NCI-H1092 (cell line): ENCODE data around the gene TNIK.

ENCODE experiments used
- DNase-seq: peaks from one replicate; lab custom pipeline; 2025; lab: John Stamatoyannopoulos, UW

Gene TNIK

GRCh38 chr3:171417137-171417536 lies 43.1 kb downstream of the TNIK start:
- DNase-seq: no peak

- no peak for DNase-seq
These were observed 43.5 kb downstream of the TNIK start for GRCh38 chr3:171416666-171417065.

DNA sequence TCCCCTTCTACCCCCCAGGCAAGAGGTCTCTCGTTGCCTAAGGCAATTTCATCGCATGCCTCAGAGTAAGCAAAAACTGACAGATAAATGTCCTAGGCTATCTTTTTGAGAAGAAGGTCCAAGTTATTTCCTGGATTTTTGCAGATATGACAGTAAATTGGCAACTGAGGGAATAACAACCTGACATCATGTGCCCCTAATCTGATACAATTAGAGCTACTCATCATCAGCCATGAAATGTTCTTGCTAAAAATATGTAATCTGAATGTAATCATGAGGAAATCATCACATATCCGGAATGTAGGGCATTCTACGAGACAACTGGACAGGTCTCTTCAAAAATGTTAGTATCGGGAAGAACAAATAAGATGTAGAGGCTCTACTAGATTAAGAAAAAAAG lies 44.1 kb downstream of the TNIK start:
- DNase-seq: no peak

GRCh38 chr3:171415070-171415469 lies 45.1 kb downstream of the TNIK start:
- DNase-seq: no peak

DNA sequence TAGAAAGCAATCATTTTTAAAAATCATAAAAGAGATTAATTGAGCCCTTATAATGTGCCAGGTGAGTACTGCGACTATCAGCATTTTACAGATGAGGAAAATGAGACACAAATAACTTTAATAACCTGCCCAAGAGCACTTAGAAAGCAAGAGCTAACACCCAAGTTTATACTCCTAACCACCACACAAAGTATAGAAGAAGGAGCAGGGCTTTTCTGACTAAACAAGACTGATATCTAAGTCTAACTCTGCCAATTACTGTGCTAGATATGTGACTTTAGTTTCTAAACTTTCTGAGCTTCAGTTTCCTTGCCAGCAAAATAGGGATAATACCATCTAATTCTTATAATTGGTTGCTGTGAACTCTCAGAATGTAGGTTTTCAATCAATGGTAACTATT lies 47.7 kb downstream of the TNIK start:
- DNase-seq: no peak

DNA sequence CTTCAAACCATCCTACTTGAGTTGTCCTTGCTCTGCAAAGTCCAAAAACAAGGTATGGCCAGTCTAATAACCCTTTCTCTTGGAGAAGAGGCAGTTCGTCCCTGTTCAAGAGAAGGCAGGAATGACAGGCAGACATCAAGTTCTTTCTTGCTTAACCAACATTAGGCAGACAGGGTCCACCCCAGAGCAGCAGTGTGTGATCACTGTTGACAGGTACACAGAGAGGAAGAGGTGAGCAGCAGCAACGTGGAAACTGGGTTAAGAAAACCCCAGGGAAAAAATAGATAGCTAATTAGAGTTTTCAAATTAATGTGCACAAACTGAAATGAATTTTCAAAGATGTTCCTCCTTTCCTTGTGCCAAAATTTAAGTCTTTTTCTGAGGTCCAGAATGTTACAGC lies 48.2 kb downstream of the TNIK start:
- no peak for DNase-seq

DNA sequence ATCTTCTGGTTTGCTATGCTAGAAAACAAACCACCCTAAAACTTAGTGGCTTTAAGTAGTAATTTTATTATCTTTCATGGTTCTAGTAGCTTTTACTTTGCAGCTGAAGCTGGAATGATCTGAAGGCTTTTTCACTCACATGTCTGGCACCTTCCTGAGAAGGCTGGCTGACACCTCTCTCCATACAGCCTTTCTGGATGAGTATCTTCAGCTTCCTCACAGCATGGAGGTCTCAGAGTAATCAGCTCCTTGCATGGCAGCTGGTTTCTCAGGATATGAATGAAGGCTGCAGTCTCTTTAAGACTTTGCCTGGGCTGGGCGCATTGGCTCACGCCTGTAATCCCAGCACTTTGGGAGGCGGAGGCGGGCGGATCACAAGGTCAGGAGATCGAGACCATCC lies 50.0 kb downstream of the TNIK start:
- DNase-seq: no peak

DNA sequence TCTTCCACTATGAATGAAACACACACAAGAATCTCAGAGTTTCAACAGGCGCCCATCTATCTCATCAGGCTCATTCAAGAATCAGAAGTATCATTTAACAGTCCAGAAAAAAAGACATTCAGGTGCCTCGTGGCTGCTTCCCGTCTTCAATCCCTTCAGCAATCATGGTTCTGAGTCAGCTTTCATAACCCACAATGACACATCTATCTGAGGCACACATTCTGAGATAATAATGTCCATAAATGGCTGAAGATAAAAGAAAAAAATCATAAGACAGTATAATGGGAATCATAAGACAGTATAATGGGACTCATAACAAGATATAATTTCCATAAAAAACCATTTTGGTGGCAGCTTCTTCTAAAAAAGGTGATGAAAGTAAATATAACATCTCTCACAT lies 52.4 kb downstream of the TNIK start:
- no peak for DNase-seq

GRCh38 chr3:171404376-171404967 lies 55.7 kb downstream of the TNIK start:
- DNase-seq: no peak

DNA sequence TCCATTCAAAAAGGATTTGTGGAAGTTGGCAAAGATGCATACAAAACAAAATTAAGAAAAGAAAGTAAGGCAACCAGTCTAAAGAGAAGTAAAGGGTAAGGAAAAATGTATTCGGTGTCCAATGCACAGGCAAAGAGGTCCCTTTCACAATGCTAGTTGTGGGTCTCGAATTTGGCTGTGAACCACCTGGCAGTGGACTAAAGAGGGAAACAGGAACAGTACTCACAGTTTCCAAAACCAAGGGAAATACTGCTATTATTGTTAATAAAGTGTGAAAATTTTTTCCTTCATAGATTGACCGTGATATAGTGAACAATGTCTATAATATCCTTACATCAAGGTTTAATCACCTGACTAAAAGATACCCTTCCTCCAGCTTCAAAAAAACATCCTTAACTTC lies 57.9 kb downstream of the TNIK start:
- no peak for DNase-seq

- no peak for DNase-seq
These were observed 58.8 kb downstream of the TNIK start for GRCh38 chr3:171401432-171401831.

- DNase-seq: no peak
These were observed 60.4 kb downstream of the TNIK start for GRCh38 chr3:171399842-171400241.

- DNase-seq: no peak
These were observed 61.9 kb downstream of the TNIK start for GRCh38 chr3:171398343-171398742.

DNA sequence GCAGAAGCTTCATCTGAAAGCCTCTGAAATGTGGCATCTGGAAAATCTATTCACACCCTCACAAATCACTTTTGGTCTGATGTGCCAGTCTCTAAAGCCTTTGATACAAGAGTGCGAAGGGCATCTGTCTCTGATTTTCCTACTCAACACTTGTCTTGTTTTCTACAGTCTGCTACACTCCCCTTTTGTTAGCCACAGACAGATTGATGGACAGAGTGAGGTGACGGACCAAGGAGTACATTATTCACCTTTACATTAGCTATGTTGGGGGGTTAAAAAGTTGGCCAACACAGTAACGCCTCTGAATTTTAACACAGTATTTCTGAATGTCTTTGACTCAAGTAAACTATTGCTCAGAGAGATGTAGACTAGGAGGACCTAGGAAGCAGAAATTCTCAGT lies 63.1 kb downstream of the TNIK start:
- DNase-seq: no peak

GRCh38 chr3:171396048-171396447 lies 64.2 kb downstream of the TNIK start:
- no peak for DNase-seq

DNA sequence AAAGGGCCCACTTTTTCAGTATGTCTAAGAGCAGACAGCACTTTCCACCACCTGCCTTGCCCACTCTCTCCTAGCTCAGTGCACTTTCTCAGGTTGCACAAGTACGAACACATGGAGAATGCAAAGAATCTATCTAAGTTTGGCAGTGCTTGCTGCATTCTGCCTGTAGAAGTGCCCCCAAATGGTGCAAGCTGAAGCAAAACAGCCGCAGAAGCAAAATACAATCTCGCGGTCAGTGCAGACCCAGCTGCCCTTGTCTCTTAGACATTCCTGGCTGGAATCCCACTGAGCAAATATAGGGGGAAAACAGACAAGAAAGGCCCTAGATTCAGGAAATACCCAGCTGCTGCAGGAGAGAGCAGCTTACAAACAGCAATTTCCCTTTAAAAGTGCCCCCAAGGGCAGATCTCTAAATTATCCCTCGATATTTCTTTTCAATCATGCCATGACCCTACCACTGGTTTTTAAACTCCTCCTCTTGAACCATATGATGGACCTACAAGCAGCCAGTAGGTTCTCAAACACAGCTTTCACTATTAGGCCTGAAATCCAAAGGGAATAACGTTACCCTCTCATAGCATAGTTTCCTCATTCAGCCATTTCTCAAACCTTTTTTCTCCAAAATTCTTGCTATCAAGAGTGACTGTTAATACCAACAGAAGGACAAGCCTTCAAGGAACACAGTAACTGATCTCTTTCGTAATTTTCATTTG lies 67.0 kb downstream of the TNIK start:
- peak; percentile 87 for DNase-seq

GRCh38 chr3:171391432-171391831 lies 68.8 kb downstream of the TNIK start:
- DNase-seq: no peak

GRCh38 chr3:171390051-171390941 lies 69.9 kb downstream of the TNIK start:
- no peak for DNase-seq

GRCh38 chr3:171389491-171389890 lies 70.7 kb downstream of the TNIK start:
- no peak for DNase-seq

DNA sequence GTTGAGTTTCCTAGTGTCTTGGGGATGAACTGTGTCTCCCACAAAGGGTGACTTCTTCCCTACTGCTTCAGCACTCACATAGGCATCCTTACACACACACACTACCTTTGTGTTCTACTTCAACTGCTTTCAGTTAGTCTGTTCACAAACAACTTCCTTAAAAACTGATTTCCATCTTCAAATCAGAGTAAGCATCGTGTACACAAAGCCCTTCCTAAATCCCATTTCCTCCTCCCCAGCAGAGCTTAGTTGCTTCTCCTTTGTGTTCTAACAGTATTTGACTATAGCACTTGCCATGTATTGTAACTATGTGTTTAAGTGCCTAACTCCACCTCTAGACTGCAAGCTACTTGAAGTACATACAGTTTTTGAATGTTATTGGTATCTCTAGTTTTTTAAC lies 71.7 kb downstream of the TNIK start:
- DNase-seq: no peak

DNA sequence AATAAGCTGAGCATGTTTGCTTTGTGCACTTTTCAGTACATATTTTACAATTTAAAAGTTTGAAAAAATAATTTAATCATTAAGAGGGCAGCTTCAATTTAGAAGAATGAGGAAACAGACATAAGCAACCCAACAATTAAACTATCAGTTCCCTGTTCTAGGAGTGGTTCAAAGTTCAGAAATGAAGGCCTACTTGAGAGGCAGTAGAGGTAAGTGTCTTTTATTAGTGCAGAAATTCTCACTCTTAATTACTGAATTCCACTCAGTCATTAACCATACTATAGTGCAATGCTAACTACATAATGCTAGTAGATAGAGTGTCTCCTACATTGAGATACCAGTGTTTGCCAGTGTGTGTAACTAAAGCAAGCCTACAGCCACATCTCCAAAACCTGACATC lies 73.1 kb downstream of the TNIK start:
- no peak for DNase-seq

GRCh38 chr3:171385086-171385485 lies 75.1 kb downstream of the TNIK start:
- no peak for DNase-seq
